ENCODE results near the gene SGCE. TPM values are rescaled to one million over a fixed set of nuclear protein-coding genes. Genes with fewer than 3 reads are reported as not detected.

The SGCE gene
- total RNA-seq, 2 experiments from 2014 or later: 0.97 to 1.9 TPM

GRCh38 chr7:94654783-94655125, 1.2 kb downstream of the SGCE start:
- Mint-ChIP-seq H3K27me3 (peaks cover 43% of the 10 kb centered on the region), H3K9me3 (peaks cover 2% of the 10 kb centered on the region), H3K4me3 (peak overlapping the region; percentile 89), H3K27ac (no peak overlapping the region), H3K4me1 (peaks cover 12% of the 10 kb centered on the region), H3K36me3 (no peaks in the 10 kb centered on the region)
- DNase-seq (no peak), ATAC-seq (ENCODE audit: low read depth) (no peak)
- POLR2A ChIA-PET: no interaction called here

GRCh38 chr7:94650147-94651051, 5.5 kb downstream of the SGCE start:
- DNase-seq: no peak
- Mint-ChIP-seq H3K27me3 (peaks cover 53% of the 10 kb centered on the region), H3K4me1 (peaks cover 7% of the 10 kb centered on the region), H3K27ac (no peak overlapping the region), H3K9me3 (no peaks in the 10 kb centered on the region), H3K36me3 (no peaks in the 10 kb centered on the region), H3K4me3 (no peak overlapping the region)
- POLR2A ChIA-PET: no interaction called here
- ATAC-seq (ENCODE audit: low read depth): no peak

DNA sequence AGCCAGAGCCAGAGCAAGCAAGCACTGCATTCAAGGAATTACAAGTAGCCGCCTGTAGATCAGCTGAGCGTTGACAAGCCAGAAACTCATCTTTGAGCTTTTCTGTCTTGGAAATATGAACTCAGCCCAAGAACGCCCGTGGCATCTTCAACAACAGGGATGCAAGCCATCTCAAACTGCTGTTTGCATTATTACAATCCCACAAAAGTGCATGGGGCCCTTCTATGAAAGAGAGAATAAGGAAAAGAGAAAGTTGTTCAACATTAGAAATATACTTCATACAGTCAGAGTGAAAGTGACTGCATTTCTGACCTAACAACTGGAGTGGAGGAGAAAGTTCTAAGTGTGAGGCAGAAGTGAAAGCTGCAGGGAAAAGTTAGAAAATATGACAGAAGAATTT, 6.5 kb downstream of the SGCE start:
- Mint-ChIP-seq H3K27ac (no peak overlapping the region), H3K36me3 (no peaks in the 10 kb centered on the region), H3K27me3 (peaks cover 43% of the 10 kb centered on the region), H3K4me1 (no peaks in the 10 kb centered on the region), H3K9me3 (no peaks in the 10 kb centered on the region), H3K4me3 (no peak overlapping the region)
- POLR2A ChIA-PET: no interaction called here
- ATAC-seq (ENCODE audit: low read depth) (no peak), DNase-seq (no peak)

GRCh38 chr7:94648731-94649130, 7.2 kb downstream of the SGCE start:
- no peaks in the 10 kb centered on the region for H3K4me1 Mint-ChIP-seq
- DNase-seq (no peak), ATAC-seq (ENCODE audit: low read depth) (no peak)
- no peaks in the 10 kb centered on the region for H3K36me3 Mint-ChIP-seq
- no peaks in the 10 kb centered on the region for H3K9me3 Mint-ChIP-seq
- POLR2A ChIA-PET: no interaction called here
- H3K4me3 Mint-ChIP-seq: no peak overlapping the region
- H3K27me3 Mint-ChIP-seq: peaks cover 38% of the 10 kb centered on the region
- no peak overlapping the region for H3K27ac Mint-ChIP-seq

GRCh38 chr7:94647295-94647694, 8.6 kb downstream of the SGCE start:
- no peak for ATAC-seq (ENCODE audit: low read depth)
- Mint-ChIP-seq H3K27me3 (peaks cover 31% of the 10 kb centered on the region), H3K36me3 (no peaks in the 10 kb centered on the region), H3K4me1 (no peaks in the 10 kb centered on the region), H3K9me3 (no peaks in the 10 kb centered on the region), H3K4me3 (no peak overlapping the region), H3K27ac (no peak overlapping the region)
- no peak for DNase-seq
- POLR2A ChIA-PET: no interaction called here

GRCh38 chr7:94643771-94644545, 12.0 kb downstream of the SGCE start:
- no peak overlapping the region for H3K4me3 Mint-ChIP-seq
- DNase-seq (no peak), ATAC-seq (ENCODE audit: low read depth) (no peak)
- H3K27ac Mint-ChIP-seq: no peak overlapping the region
- no peaks in the 10 kb centered on the region for H3K36me3 Mint-ChIP-seq
- H3K27me3 Mint-ChIP-seq: peaks cover 22% of the 10 kb centered on the region
- no peaks in the 10 kb centered on the region for H3K4me1 Mint-ChIP-seq
- no peaks in the 10 kb centered on the region for H3K9me3 Mint-ChIP-seq
- POLR2A ChIA-PET: interaction anchor here (0.6 kb wide), 1 partner anchor 14 kb away, joined by 3 read pairs; no protein-coding TSS in a partner anchor

- Mint-ChIP-seq H3K4me3 (no peak overlapping the region), H3K27me3 (peaks cover 16% of the 10 kb centered on the region), H3K27ac (no peak overlapping the region), H3K9me3 (no peaks in the 10 kb centered on the region), H3K4me1 (no peaks in the 10 kb centered on the region), H3K36me3 (no peaks in the 10 kb centered on the region)
- ATAC-seq (ENCODE audit: low read depth): no peak
- no peak for DNase-seq
- POLR2A ChIA-PET: no interaction called here
These were observed 12.9 kb downstream of the SGCE start for GRCh38 chr7:94642838-94643653.

DNA sequence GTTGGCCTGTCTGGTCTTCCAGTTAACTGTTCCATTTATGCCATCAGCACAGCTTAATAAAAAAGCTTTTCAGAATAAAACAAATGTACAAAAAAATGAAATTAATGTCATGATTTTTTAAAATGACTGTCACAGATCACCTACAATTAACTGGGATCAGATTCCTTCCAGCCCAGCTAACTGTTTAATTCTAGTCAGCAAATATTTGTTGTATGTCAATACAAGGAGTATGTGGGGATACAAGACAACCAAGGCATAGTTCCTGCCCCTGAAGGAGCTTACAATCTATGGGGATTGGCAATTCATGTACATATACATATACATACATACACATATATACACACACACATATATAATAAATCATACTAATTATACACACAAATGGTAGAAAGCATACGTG, 16.5 kb downstream of the SGCE start:
- DNase-seq (no peak), ATAC-seq (ENCODE audit: low read depth) (no peak)
- Mint-ChIP-seq H3K27ac (no peak overlapping the region), H3K4me1 (no peaks in the 10 kb centered on the region), H3K9me3 (no peaks in the 10 kb centered on the region), H3K36me3 (no peaks in the 10 kb centered on the region), H3K4me3 (no peak overlapping the region), H3K27me3 (peaks cover 12% of the 10 kb centered on the region)
- POLR2A ChIA-PET: no interaction called here

GRCh38 chr7:94635687-94636086, 20.2 kb downstream of the SGCE start:
- POLR2A ChIA-PET: no interaction called here
- H3K4me1 Mint-ChIP-seq: no peaks in the 10 kb centered on the region
- H3K36me3 Mint-ChIP-seq: no peaks in the 10 kb centered on the region
- H3K4me3 Mint-ChIP-seq: no peak overlapping the region
- no peak overlapping the region for H3K27ac Mint-ChIP-seq
- no peaks in the 10 kb centered on the region for H3K9me3 Mint-ChIP-seq
- peaks cover 5% of the 10 kb centered on the region for H3K27me3 Mint-ChIP-seq
- ATAC-seq (ENCODE audit: low read depth) (no peak), DNase-seq (no peak)

GRCh38 chr7:94634502-94634901, 21.4 kb downstream of the SGCE start:
- Mint-ChIP-seq H3K4me3 (no peak overlapping the region), H3K27me3 (peaks cover 2% of the 10 kb centered on the region), H3K9me3 (no peaks in the 10 kb centered on the region), H3K4me1 (no peaks in the 10 kb centered on the region), H3K36me3 (no peaks in the 10 kb centered on the region), H3K27ac (no peak overlapping the region)
- DNase-seq (no peak), ATAC-seq (ENCODE audit: low read depth) (no peak)
- POLR2A ChIA-PET: no interaction called here

- H3K4me1 Mint-ChIP-seq: no peaks in the 10 kb centered on the region
- peaks cover 2% of the 10 kb centered on the region for H3K27me3 Mint-ChIP-seq
- H3K36me3 Mint-ChIP-seq: no peaks in the 10 kb centered on the region
- ATAC-seq (ENCODE audit: low read depth) (no peak), DNase-seq (no peak)
- no peaks in the 10 kb centered on the region for H3K9me3 Mint-ChIP-seq
- no peak overlapping the region for H3K4me3 Mint-ChIP-seq
- POLR2A ChIA-PET: no interaction called here
- H3K27ac Mint-ChIP-seq: no peak overlapping the region
These were observed 22.2 kb downstream of the SGCE start for GRCh38 chr7:94633687-94634086.

- no peak for DNase-seq
- Mint-ChIP-seq H3K36me3 (no peaks in the 10 kb centered on the region), H3K27me3 (peaks cover 2% of the 10 kb centered on the region), H3K4me3 (no peak overlapping the region), H3K27ac (no peak overlapping the region), H3K4me1 (no peaks in the 10 kb centered on the region), H3K9me3 (no peaks in the 10 kb centered on the region)
- POLR2A ChIA-PET: no interaction called here
- ATAC-seq (ENCODE audit: low read depth): no peak
These were observed 23.0 kb downstream of the SGCE start for GRCh38 chr7:94633014-94633341.

- DNase-seq (no peak), ATAC-seq (ENCODE audit: low read depth) (no peak)
- POLR2A ChIA-PET: no interaction called here
- Mint-ChIP-seq H3K36me3 (no peaks in the 10 kb centered on the region), H3K4me1 (no peaks in the 10 kb centered on the region), H3K9me3 (no peaks in the 10 kb centered on the region), H3K27me3 (peaks cover 3% of the 10 kb centered on the region), H3K4me3 (no peak overlapping the region), H3K27ac (no peak overlapping the region)
These were observed 23.5 kb downstream of the SGCE start for GRCh38 chr7:94632338-94633013.
